ENCODE measurements around the gene CDK19. TPM values are rescaled to one million over a fixed set of nuclear protein-coding genes. Genes with fewer than 3 reads are reported as not detected.

Gene CDK19
- total RNA-seq, 1 experiment from 2014 or later: 7.0 TPM

GRCh38 chr6:110665600-110665999 lies 149.7 kb downstream of the CDK19 start:
- H3K23me2 ChIP-seq (ENCODE audit: insufficient read length, low read depth, low read length, poor library complexity, severe bottlenecking): no peaks in the 10 kb centered on the region
- Mint-ChIP-seq H3K27ac (no peak overlapping the region), H3K9me3 (no peaks in the 10 kb centered on the region), H3K36me3 (ENCODE audit: insufficient read depth in 1 of 3, low read depth in 3 of 3) (no peaks in the 10 kb centered on the region; a peak in 1 of 7 replicates), H3K27me3 (ENCODE audit: low read depth) (no peaks in the 10 kb centered on the region), H3K4me1 (0 out of 4 replicates have a peak, but pooled peaks cover 2% of the 10 kb centered on the region in 2 experiments), H3K4me3 (no peak overlapping the region)
- no peak overlapping the region for H2BK12ac ChIP-seq (ENCODE audit: insufficient read length, low read depth, low read length)
- H4K8ac ChIP-seq (replicated peaks; ENCODE audit: insufficient read length, low read depth, low read length): no peak overlapping the region
- no peak overlapping the region for H3K9ac ChIP-seq (ENCODE audit: extremely low read depth, insufficient read length, low read length)
- no peaks in the 10 kb centered on the region for H3K79me2 ChIP-seq (ENCODE audit: insufficient read depth, low read length)
- no peaks in the 10 kb centered on the region for H3K79me1 ChIP-seq (ENCODE audit: insufficient read depth, low read depth, low read length, poor library complexity, severe bottlenecking)
- H2BK5ac ChIP-seq (ENCODE audit: insufficient read length, low read length): no peak overlapping the region
- H2BK15ac ChIP-seq (ENCODE audit: low read depth, low read length): no peak overlapping the region
- no CpG with 5 or more reads among the region's 7 CpGs for WGBS (ENCODE audit: extremely low coverage, insufficient read length, low lambda C conversion rate)
- no peaks in the 10 kb centered on the region for H3K27me3 ChIP-seq (ENCODE audit: insufficient read depth, low read length)
- no peak overlapping the region for H4K5ac ChIP-seq (ENCODE audit: insufficient read length, low read depth, low read length)
- no peak overlapping the region for H2BK20ac ChIP-seq (ENCODE audit: low read depth, low read length, poor library complexity, severe bottlenecking)
- no peak for TF ChIP-seq CTCF (conservative IDR thresholded peaks at IDR 0.05)
- H4K91ac ChIP-seq (ENCODE audit: insufficient read length, low read depth, low read length): no peak overlapping the region
- no peak for DNase-seq
- no peak overlapping the region for H3K56ac ChIP-seq (ENCODE audit: insufficient read length, low read depth, low read length)
- H3K4me1 ChIP-seq (ENCODE audit: insufficient read depth, low read length): no peaks in the 10 kb centered on the region
- no peak overlapping the region for H3K4me2 ChIP-seq (ENCODE audit: insufficient read depth, insufficient read length, low read length)
- no peak overlapping the region for H3K18ac ChIP-seq (ENCODE audit: insufficient read length, low read depth, low read length)
- H4K20me1 ChIP-seq (ENCODE audit: control insufficient read depth, insufficient read depth, insufficient read length): no peaks in the 10 kb centered on the region
- no peak overlapping the region for H3K27ac ChIP-seq (ENCODE audit: insufficient read length, low read depth, low read length)
- H3K14ac ChIP-seq (ENCODE audit: insufficient read depth, low read length): no peak overlapping the region
- no peak overlapping the region for H2BK120ac ChIP-seq (ENCODE audit: low read depth, low read length, poor library complexity, severe bottlenecking)
- no peak overlapping the region for H3K23ac ChIP-seq (ENCODE audit: insufficient read length, low read depth, low read length)
- H3K4ac ChIP-seq (ENCODE audit: low read depth, low read length): no peak overlapping the region
- no peak overlapping the region for H2AK5ac ChIP-seq (ENCODE audit: insufficient read length, low read length)
- no peak overlapping the region for H2AFZ ChIP-seq (ENCODE audit: low read length)
- no peak overlapping the region for H3T11ph ChIP-seq (ENCODE audit: low read length)
- H3K9me3 ChIP-seq (ENCODE audit: control insufficient read depth, low read depth, low read length): no peaks in the 10 kb centered on the region

All from H9 (cell line).